Smooth muscle cell (in vitro differentiated cells): ENCODE data around the gene CTSL. TPM values are rescaled to one million over a fixed set of nuclear protein-coding genes. Genes with fewer than 3 reads are reported as not detected.

ENCODE experiments used
- DNase-seq: peaks from one replicate; lab custom pipeline; 2025; ENCODE audit not compliant: unreplicated experiment; lab: John Stamatoyannopoulos, UW
- H2AFZ ChIP-seq: fragments of 200-600 bp; sonication (generic); 2 replicates; pipeline ENCODE4 v1.6.0; 2016; ENCODE audit warnings: antibody characterized with exemption, low read depth, mild to moderate bottlenecking
- H3F3A ChIP-seq: fragments of 200-600 bp; sonication (generic); 2 replicates; pipeline ENCODE4 v1.6.0; 2017; ENCODE audit warnings: antibody characterized with exemption, low read depth
- H3K27ac ChIP-seq: fragments of 200-600 bp; sonication (generic); 2 replicates; pipeline ENCODE4 v1.5.1; 2016; ENCODE audit warnings: low read depth, mild to moderate bottlenecking
- H3K27me3 ChIP-seq: fragments of 200-600 bp; sonication (generic); 2 replicates; pipeline ENCODE4 v1.6.1; 2016; ENCODE audit warnings: low read depth, mild to moderate bottlenecking
- H3K36me3 ChIP-seq: fragments of 200-600 bp; sonication (generic); 2 replicates; pipeline ENCODE4 v1.5.1; 2016; ENCODE audit warnings: low read depth
- H3K4me1 ChIP-seq: fragments of 200-600 bp; sonication (generic); 2 replicates; pipeline ENCODE4 v1.5.1; 2016; ENCODE audit warnings: low read depth
- H3K4me2 ChIP-seq: fragments of 200-600 bp; sonication (generic); 2 replicates; pipeline ENCODE4 v1.6.0; 2016; ENCODE audit warnings: mild to moderate bottlenecking
- H3K4me3 ChIP-seq: fragments of 200-600 bp; sonication (generic); 2 replicates; pipeline ENCODE4 v1.5.1; 2016; ENCODE audit warnings: mild to moderate bottlenecking
- H3K79me2 ChIP-seq: fragments of 200-600 bp; sonication (generic); 2 replicates; pipeline ENCODE4 v1.6.0; 2016; ENCODE audit warnings: low read depth, mild to moderate bottlenecking
- H3K9ac ChIP-seq: fragments of 200-600 bp; sonication (generic); 2 replicates; pipeline ENCODE4 v1.6.0; 2016; ENCODE audit warnings: low read depth
- H3K9me3 ChIP-seq: fragments of 200-600 bp; sonication (generic); replicated peaks from 2 replicates; pipeline ENCODE4 v1.5.1; 2016; ENCODE audit warnings: low read depth
- H4K20me1 ChIP-seq: fragments of 200-600 bp; sonication (generic); 2 replicates; pipeline ENCODE4 v1.6.0; 2016; ENCODE audit warnings: low read depth
- CTCF ChIP-seq: fragments of 200-600 bp; sonication (generic); IDR thresholded peaks from 2 replicates; pipeline ENCODE4 v1.5.1; 2017; ENCODE audit warnings: borderline replicate concordance, mild to moderate bottlenecking, antibody characterized with exemption; ENCODE audit not compliant: insufficient read depth, poor library complexity, severe bottlenecking
- WGBS: methylation state at CpG from one replicate; pipeline ENCODE4 v1.1.7; 2016; ENCODE audit warnings: low lambda C conversion rate; 5-methylcytosine and 5-hydroxymethylcytosine counted together
- polyA plus RNA-seq: library from polyadenylated mRNA; unstranded; fragments of >200 nt; fragmentation: Nextera tagmentation; extraction: Ambion mirVana; gene quantifications from 2 replicates; pipeline ENCODE4 v1.2.1, GENCODE V29; 2016
- total RNA-seq: library from RNA; depleted of rRNA; stranded (reverse); fragments of >200 nt; gene quantifications from 2 replicates; pipeline ENCODE4 v1.2.3, GENCODE V29; 2014

Gene CTSL
- total and polyA plus RNA-seq, 2 experiments from 2014 or later = 144 to 174 TPM

- Histone ChIP-seq H3K27ac (no peak overlapping the region), H3K27me3 (no peaks in the 10 kb centered on the region), H3K9me3 (no peaks in the 10 kb centered on the region), H3K4me3 (no peak overlapping the region), H3K4me1 (peaks cover 6% of the 10 kb centered on the region), H3K9ac (no peak overlapping the region), H3K79me2 (peaks cover 6% of the 10 kb centered on the region), H3K4me2 (no peak overlapping the region), H3F3A (peaks cover 4% of the 10 kb centered on the region), H3K36me3 (no peaks in the 10 kb centered on the region), H2AFZ (no peak overlapping the region), H4K20me1 (no peaks in the 10 kb centered on the region)
- no peak for DNase-seq
- TF ChIP-seq CTCF = no peak
- 93% methylated on average over 5 of the region's 5 CpGs for WGBS
These were observed 3.4 kb upstream of the CTSL start for GRCh38 chr9:87722393-87723088.

GRCh38 chr9:87725356-87725899 lies 491 bp upstream of the CTSL start:
- H3K36me3 ChIP-seq = no peaks in the 10 kb centered on the region
- WGBS = 2% methylated on average over 25 of the region's 25 CpGs
- H3K4me3 ChIP-seq = peak overlapping the region; percentile 60
- H3K27me3 ChIP-seq = no peaks in the 10 kb centered on the region
- H3K79me2 ChIP-seq = peaks cover 8% of the 10 kb centered on the region
- no peaks in the 10 kb centered on the region for H3K9me3 ChIP-seq
- H4K20me1 ChIP-seq = no peaks in the 10 kb centered on the region
- DNase-seq = no peak
- H3K4me1 ChIP-seq = peaks cover 6% of the 10 kb centered on the region
- peak overlapping the region; percentile 88 for H3K4me2 ChIP-seq
- peak overlapping the region; percentile 90 for H3K9ac ChIP-seq
- no peak for TF ChIP-seq CTCF
- peaks cover 4% of the 10 kb centered on the region for H3F3A ChIP-seq
- H3K27ac ChIP-seq = peak overlapping the region; percentile 94
- H2AFZ ChIP-seq = peak overlapping the region; percentile 68

- H3F3A ChIP-seq = peaks cover 4% of the 10 kb centered on the region
- peaks cover 8% of the 10 kb centered on the region for H3K79me2 ChIP-seq
- DNase-seq = no peak
- no peaks in the 10 kb centered on the region for H4K20me1 ChIP-seq
- no peak overlapping the region for H3K9ac ChIP-seq
- no peaks in the 10 kb centered on the region for H3K27me3 ChIP-seq
- H3K27ac ChIP-seq = no peak overlapping the region
- no peak for TF ChIP-seq CTCF
- H3K4me2 ChIP-seq = no peak overlapping the region
- peaks cover 5% of the 10 kb centered on the region for H3K36me3 ChIP-seq
- H2AFZ ChIP-seq = no peak overlapping the region
- H3K4me3 ChIP-seq = no peak overlapping the region
- WGBS = 98% methylated on average over 2 of the region's 2 CpGs
- H3K4me1 ChIP-seq = peaks cover 6% of the 10 kb centered on the region
- H3K9me3 ChIP-seq = no peaks in the 10 kb centered on the region
These were observed 3.3 kb downstream of the CTSL start for GRCh38 chr9:87729246-87729645.

- Histone ChIP-seq H3K27me3 (no peaks in the 10 kb centered on the region), H3K4me1 (peaks cover 6% of the 10 kb centered on the region), H2AFZ (no peak overlapping the region), H3K9ac (no peak overlapping the region), H3K27ac (no peak overlapping the region), H3K36me3 (peaks cover 5% of the 10 kb centered on the region), H3K79me2 (peaks cover 8% of the 10 kb centered on the region), H3K4me3 (no peak overlapping the region), H3F3A (peaks cover 4% of the 10 kb centered on the region), H3K4me2 (no peak overlapping the region), H4K20me1 (no peaks in the 10 kb centered on the region), H3K9me3 (no peaks in the 10 kb centered on the region)
- DNase-seq = no peak
- TF ChIP-seq CTCF = no peak
- WGBS = 92% methylated on average over 2 of the region's 2 CpGs
These were observed 5.4 kb downstream of the CTSL start for GRCh38 chr9:87731321-87731720.
